Sigmoid colon (tissue), 7 donors: Measurements from ENCODE around the gene TNF. TPM values are rescaled to one million over a fixed set of nuclear protein-coding genes. Genes with fewer than 3 reads are reported as not detected.

Source experiments
- DNase-seq: peaks from one replicate; pipeline ENCODE4 v3.0.0-alpha.2; 2019
- H3K27ac ChIP-seq, 4 donors: fragments of 200-600 bp; sonication (generic); one replicate each; pipeline ENCODE4 v1.5.1; 2016 to 2019; ENCODE audit warnings: mild to moderate bottlenecking in 1 of 4
- H3K27me3 ChIP-seq, 3 donors: fragments of 200-600 bp; sonication (generic); one replicate each; pipeline ENCODE4 v1.5.1; 2019; ENCODE audit warnings: mild to moderate bottlenecking in 1 of 3
- H3K36me3 ChIP-seq, 4 donors: fragments of 200-600 bp; sonication (generic); one replicate each; pipeline ENCODE4 v1.5.1; 2016 to 2019
- H3K4me1 ChIP-seq, 4 donors: fragments of 200-600 bp; sonication (generic); one replicate each; pipeline ENCODE4 v1.5.1; 2017 to 2019
- H3K4me3 ChIP-seq, 4 donors: fragments of 200-600 bp; sonication (generic); one replicate each; pipeline ENCODE4 v1.5.1; 2017 to 2019; ENCODE audit warnings: mild to moderate bottlenecking in 2 of 4, moderate library complexity in 1 of 4
- H3K9me3 ChIP-seq, 4 donors: fragments of 200-600 bp in 3 of 4; sonication (generic) in 3 of 4; one replicate each; pipeline versions ENCODE4 v1.5.1 to v1.6.1; 2013 to 2019
- EP300 ChIP-seq, 4 donors: sonication (generic); formaldehyde crosslinking; IDR thresholded peaks; one replicate each; pipeline ENCODE4 v1.6.1; 2017; ENCODE audit warnings: antibody characterized with exemption in 4 of 4
- POLR2A ChIP-seq, 2 donors: fragments of 450-650 bp; IDR thresholded peaks; one replicate each; pipeline ENCODE4 v1.6.1; 2016; ENCODE audit warnings: antibody characterized with exemption in 2 of 2, mild to moderate bottlenecking in 2 of 2, moderate library complexity in 2 of 2
- POLR2AphosphoS5 ChIP-seq, 4 donors: sonication (generic); formaldehyde crosslinking; IDR thresholded peaks; one replicate each; pipeline ENCODE4 v1.6.1; 2017; ENCODE audit warnings: antibody characterized with exemption in 4 of 4
- WGBS, 2 donors: extraction: QIAGEN DNeasy Blood & Tissue Kit; methylation state at CpG; one replicate each; pipeline ENCODE4 v1.1.7; 2013; 5-methylcytosine and 5-hydroxymethylcytosine counted together
- intact Hi-C: fragments of 100-400 bp; cut with DNase I; formaldehyde crosslinking; loops from one replicate; pipeline ENCODE4 v1.15.1; 2023
- polyA plus RNA-seq, 3 donors: library from polyadenylated mRNA; stranded (reverse); fragments of 200-250 nt; gene quantifications; one replicate each; pipeline ENCODE4 v1.2.3, GENCODE V29; 2013
- total RNA-seq, 4 donors: library from RNA; depleted of rRNA; stranded (reverse); fragments of >200 nt; gene quantifications; one replicate each; pipeline ENCODE4 v1.1.0, GENCODE V29; 2016
- TF ChIP-seq, protein P1 (sequence below), 4 experiments: fragments of 450-650 bp in 3 of 4; fragments of 200-600 bp in 1 of 4; IDR thresholded peaks; one replicate each; pipeline ENCODE4 v1.5.1; 2016 to 2019; ENCODE audit warnings: antibody characterized with exemption in 4 of 4, mild to moderate bottlenecking in 3 of 4, moderate library complexity in 2 of 4
- donor health status: healthy with polysubstance abuse.
- donor health status: Bipolar disorder and iron deficiency.
- donor health status: healthy.

TNF gene
- total and polyA plus RNA-seq, 7 donors: 0.33 to 2.6 (median 0.76) TPM; not detected in 3

DNA sequence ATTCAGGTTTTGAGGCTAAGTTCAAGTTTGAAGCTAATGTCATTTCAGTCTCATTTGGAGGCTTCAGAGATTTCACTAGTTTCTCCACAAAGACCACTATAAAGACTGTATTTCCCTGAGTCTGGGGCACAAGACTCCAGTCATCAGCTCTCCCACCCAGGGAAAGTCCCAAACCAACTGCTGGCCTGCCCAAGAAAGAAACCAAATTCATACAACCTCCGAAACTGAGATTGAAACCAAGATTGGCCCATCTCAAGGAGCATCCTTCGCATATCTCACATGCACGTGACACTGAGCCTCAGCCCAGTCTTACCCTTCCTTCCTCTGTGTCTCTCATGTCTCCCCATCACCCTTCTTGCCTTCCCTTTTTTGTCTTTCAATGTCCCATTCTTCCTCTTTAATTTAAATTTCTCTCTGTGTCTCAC is 6.8 kb upstream of the TNF start:
- 48 to 64% methylated on average over 3 of the region's 3 CpGs for WGBS, 2 donors
- no peak for TF ChIP-seq EP300 (IDR thresholded peaks at IDR 0.05)
- no peak for TF ChIP-seq POLR2AphosphoS5 (IDR thresholded peaks at IDR 0.05)
- no peak for TF ChIP-seq POLR2A (IDR thresholded peaks at IDR 0.05)
- TF ChIP-seq, protein P1, sequence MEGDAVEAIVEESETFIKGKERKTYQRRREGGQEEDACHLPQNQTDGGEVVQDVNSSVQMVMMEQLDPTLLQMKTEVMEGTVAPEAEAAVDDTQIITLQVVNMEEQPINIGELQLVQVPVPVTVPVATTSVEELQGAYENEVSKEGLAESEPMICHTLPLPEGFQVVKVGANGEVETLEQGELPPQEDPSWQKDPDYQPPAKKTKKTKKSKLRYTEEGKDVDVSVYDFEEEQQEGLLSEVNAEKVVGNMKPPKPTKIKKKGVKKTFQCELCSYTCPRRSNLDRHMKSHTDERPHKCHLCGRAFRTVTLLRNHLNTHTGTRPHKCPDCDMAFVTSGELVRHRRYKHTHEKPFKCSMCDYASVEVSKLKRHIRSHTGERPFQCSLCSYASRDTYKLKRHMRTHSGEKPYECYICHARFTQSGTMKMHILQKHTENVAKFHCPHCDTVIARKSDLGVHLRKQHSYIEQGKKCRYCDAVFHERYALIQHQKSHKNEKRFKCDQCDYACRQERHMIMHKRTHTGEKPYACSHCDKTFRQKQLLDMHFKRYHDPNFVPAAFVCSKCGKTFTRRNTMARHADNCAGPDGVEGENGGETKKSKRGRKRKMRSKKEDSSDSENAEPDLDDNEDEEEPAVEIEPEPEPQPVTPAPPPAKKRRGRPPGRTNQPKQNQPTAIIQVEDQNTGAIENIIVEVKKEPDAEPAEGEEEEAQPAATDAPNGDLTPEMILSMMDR (IDR thresholded peaks at IDR 0.05): no peak
- Histone ChIP-seq H3K4me1 (no peaks in the 10 kb centered on the region), H3K27me3 (peaks cover 0 to 28% (median 0%) of the 10 kb centered on the region in 3 donors), H3K9me3 (no peaks in the 10 kb centered on the region), H3K27ac (no peak overlapping the region), H3K36me3 (no peaks in the 10 kb centered on the region), H3K4me3 (no peak overlapping the region)
- DNase-seq: no peak
- intact Hi-C loops: no loop called here

DNA sequence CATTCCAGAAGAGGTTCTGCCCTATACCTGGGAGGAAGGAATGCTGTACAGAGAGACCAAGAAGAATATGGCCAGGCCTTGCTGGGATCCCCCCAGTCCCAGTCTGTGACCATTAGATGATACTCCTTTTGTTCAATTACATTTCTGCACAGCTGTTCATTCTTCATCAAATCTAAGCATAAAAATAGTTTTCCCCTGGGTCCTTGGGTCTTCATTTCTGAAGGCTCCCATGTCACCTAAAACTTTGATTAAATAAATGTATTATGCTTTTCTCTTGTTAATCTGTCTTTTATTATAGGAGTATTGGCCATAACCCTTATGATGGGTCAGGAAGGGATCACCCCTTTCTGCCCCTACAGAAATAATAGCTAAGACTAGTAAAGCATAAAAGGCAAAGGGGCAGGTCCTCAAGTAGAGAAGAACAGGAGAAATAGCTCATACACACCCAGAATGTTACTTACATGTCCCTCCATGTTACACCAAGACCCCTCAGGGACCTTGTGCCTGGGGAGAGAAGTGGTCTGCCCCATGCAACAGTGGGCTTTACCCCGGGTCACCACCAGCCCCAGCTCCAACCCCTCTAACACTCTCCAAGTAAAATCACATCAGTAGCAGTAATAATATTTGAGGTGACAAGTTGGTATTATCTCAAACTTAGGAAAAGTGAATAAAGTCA is 5.4 kb upstream of the TNF start:
- H3K4me1 ChIP-seq: no peaks in the 10 kb centered on the region
- H3K4me3 ChIP-seq: no peak overlapping the region
- H3K36me3 ChIP-seq: no peaks in the 10 kb centered on the region
- DNase-seq: no peak
- H3K9me3 ChIP-seq: no peaks in the 10 kb centered on the region
- H3K27ac ChIP-seq: no peak overlapping the region
- WGBS, 2 donors: 73 to 81% methylated on average over 1 of the region's 1 CpG
- H3K27me3 ChIP-seq: peaks cover 0 to 28% (median 0%) of the 10 kb centered on the region in 3 donors
- TF ChIP-seq, protein P1 (IDR thresholded peaks at IDR 0.05): no peak
- no peak for TF ChIP-seq POLR2A (IDR thresholded peaks at IDR 0.05)
- TF ChIP-seq POLR2AphosphoS5 (IDR thresholded peaks at IDR 0.05): no peak
- no peak for TF ChIP-seq EP300 (IDR thresholded peaks at IDR 0.05)
- intact Hi-C loops: loop anchor here (1.0 kb wide), 1 partner anchor 12 kb away; no protein-coding TSS in a partner anchor

DNA sequence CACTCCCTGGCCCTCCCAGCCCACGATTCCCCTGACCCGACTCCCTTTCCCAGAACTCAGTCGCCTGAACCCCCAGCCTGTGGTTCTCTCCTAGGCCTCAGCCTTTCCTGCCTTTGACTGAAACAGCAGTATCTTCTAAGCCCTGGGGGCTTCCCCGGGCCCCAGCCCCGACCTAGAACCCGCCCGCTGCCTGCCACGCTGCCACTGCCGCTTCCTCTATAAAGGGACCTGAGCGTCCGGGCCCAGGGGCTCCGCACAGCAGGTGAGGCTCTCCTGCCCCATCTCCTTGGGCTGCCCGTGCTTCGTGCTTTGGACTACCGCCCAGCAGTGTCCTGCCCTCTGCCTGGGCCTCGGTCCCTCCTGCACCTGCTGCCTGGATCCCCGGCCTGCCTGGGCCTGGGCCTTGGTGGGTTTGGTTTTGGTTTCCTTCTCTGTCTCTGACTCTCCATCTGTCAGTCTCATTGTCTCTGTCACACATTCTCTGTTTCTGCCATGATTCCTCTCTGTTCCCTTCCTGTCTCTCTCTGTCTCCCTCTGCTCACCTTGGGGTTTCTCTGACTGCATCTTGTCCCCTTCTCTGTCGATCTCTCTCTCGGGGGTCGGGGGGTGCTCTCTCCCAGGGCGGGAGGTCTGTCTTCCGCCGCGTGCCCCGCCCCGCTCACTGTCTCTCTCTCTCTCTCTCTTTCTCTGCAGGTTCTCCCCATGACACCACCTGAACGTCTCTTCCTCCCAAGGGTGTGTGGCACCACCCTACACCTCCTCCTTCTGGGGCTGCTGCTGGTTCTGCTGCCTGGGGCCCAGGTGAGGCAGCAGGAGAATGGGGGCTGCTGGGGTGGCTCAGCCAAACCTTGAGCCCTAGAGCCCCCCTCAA is 3.1 kb upstream of the TNF start, which contains the start of gene LTA:
TSS of gene LTA (plus strand) at position 249 of the 871 bp plus-strand sequence. CDS start at position 703, 454 bp downstream.
- Histone ChIP-seq H3K36me3 (no peaks in the 10 kb centered on the region), H3K27me3 (peaks cover 0 to 22% (median 0%) of the 10 kb centered on the region in 3 donors), H3K4me3 (no peak within 1 kb of the TSS), H3K27ac (no peak within 1 kb of the TSS), H3K4me1 (peaks cover 0 to 4% (median 0%) of the 10 kb centered on the region in 4 donors), H3K9me3 (no peaks in the 10 kb centered on the region)
- TF ChIP-seq POLR2AphosphoS5 (IDR thresholded peaks at IDR 0.05) (no peak), POLR2A (IDR thresholded peaks at IDR 0.05) (no peak), EP300 (IDR thresholded peaks at IDR 0.05) (no peak)
- TF ChIP-seq, protein P1 (IDR thresholded peaks at IDR 0.05): no peak
- 57 to 81% methylated on average over 27 of the region's 27 CpGs for WGBS, 2 donors
- intact Hi-C loops: no loop called here
- DNase-seq: no peak

DNA sequence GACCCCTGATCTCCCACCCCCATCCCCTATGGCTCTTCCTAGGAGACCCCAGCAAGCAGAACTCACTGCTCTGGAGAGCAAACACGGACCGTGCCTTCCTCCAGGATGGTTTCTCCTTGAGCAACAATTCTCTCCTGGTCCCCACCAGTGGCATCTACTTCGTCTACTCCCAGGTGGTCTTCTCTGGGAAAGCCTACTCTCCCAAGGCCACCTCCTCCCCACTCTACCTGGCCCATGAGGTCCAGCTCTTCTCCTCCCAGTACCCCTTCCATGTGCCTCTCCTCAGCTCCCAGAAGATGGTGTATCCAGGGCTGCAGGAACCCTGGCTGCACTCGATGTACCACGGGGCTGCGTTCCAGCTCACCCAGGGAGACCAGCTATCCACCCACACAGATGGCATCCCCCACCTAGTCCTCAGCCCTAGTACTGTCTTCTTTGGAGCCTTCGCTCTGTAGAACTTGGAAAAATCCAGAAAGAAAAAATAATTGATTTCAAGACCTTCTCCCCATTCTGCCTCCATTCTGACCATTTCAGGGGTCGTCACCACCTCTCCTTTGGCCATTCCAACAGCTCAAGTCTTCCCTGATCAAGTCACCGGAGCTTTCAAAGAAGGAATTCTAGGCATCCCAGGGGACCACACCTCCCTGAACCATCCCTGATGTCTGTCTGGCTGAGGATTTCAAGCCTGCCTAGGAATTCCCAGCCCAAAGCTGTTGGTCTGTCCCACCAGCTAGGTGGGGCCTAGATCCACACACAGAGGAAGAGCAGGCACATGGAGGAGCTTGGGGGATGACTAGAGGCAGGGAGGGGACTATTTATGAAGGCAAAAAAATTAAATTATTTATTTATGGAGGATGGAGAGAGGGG is 1.9 kb upstream of the TNF start:
- DNase-seq: no peak
- WGBS, 2 donors: 89 to 90% methylated on average over 9 of the region's 9 CpGs
- intact Hi-C loops: no loop called here
- TF ChIP-seq POLR2A (IDR thresholded peaks at IDR 0.05) (no peak), EP300 (IDR thresholded peaks at IDR 0.05) (no peak), POLR2AphosphoS5 (IDR thresholded peaks at IDR 0.05) (no peak)
- TF ChIP-seq, protein P1 (IDR thresholded peaks at IDR 0.05): no peak
- H3K27ac ChIP-seq: no peak overlapping the region
- no peak overlapping the region for H3K4me3 ChIP-seq
- peaks cover 0 to 10% (median 0%) of the 10 kb centered on the region in 3 donors for H3K27me3 ChIP-seq
- H3K9me3 ChIP-seq: no peaks in the 10 kb centered on the region
- H3K36me3 ChIP-seq: no peaks in the 10 kb centered on the region
- peaks cover 0 to 4% (median 0%) of the 10 kb centered on the region in 4 donors for H3K4me1 ChIP-seq
